Endodermal cell (in vitro differentiated cells): Measurements from ENCODE around the gene MGME1. TPM values are rescaled to one million over a fixed set of nuclear protein-coding genes. Genes with fewer than 3 reads are reported as not detected.
A peak's percentile ranks its signal among the peaks of the same experiment; 100 is the strongest.

Experiments used
- DNase-seq: peaks from one replicate; pipeline ENCODE4 v3.0.0-alpha.2; 2017
- H3K27ac ChIP-seq: 2 replicates; pipeline ENCODE4 v1.5.1; 2013; ENCODE audit warnings: mild to moderate bottlenecking, low read depth, low read length, moderate library complexity
- H3K27me3 ChIP-seq: 2 replicates; pipeline ENCODE4 v1.6.1; 2013; ENCODE audit warnings: mild to moderate bottlenecking, low read length, moderate library complexity; ENCODE audit not compliant: insufficient read depth, control insufficient read depth, poor library complexity, severe bottlenecking
- H3K36me3 ChIP-seq: 2 replicates; pipeline ENCODE4 v1.7.0; 2013; ENCODE audit warnings: mild to moderate bottlenecking, low read length, moderate library complexity; ENCODE audit not compliant: control insufficient read depth, insufficient read depth
- H3K4me1 ChIP-seq: one replicate; pipeline ENCODE4 v1.7.0; 2013; ENCODE audit warnings: low read length; ENCODE audit not compliant: control insufficient read depth, insufficient read depth
- H3K4me3 ChIP-seq: 2 replicates; pipeline ENCODE4 v1.5.1; 2013; ENCODE audit warnings: mild to moderate bottlenecking, low read length, moderate library complexity
- H3K9ac ChIP-seq: 2 replicates; pipeline ENCODE4 v1.6.1; 2013; ENCODE audit warnings: mild to moderate bottlenecking, low read length, moderate library complexity; ENCODE audit not compliant: poor library complexity, severe bottlenecking; ENCODE audit errors: extremely low read depth
- H3K9me3 ChIP-seq: 2 replicates; pipeline ENCODE4 v1.6.1; 2013; ENCODE audit warnings: mild to moderate bottlenecking, low read length, moderate library complexity; ENCODE audit not compliant: control insufficient read depth
- H3K27ac Mint-ChIP-seq: 2 replicates; pipeline ENCODE4 v1.8.0; 2020; ENCODE audit warnings: mixed read lengths
- H3K27me3 Mint-ChIP-seq: 2 replicates; pipeline ENCODE4 v1.8.0; 2021; ENCODE audit warnings: mild to moderate bottlenecking, mixed read lengths; ENCODE audit not compliant: insufficient read depth
- H3K36me3 Mint-ChIP-seq: 2 replicates; pipeline ENCODE4 v1.8.0; 2020; ENCODE audit warnings: low read depth, mixed read lengths
- H3K4me1 Mint-ChIP-seq: 2 replicates; pipeline ENCODE4 v1.8.0; 2020; ENCODE audit warnings: mixed read lengths
- H3K4me3 Mint-ChIP-seq: 2 replicates; pipeline ENCODE4 v1.8.0; 2020; ENCODE audit warnings: mild to moderate bottlenecking, moderate library complexity, mixed read lengths
- H3K9me3 Mint-ChIP-seq: 2 replicates; pipeline ENCODE4 v1.8.0; 2020; ENCODE audit warnings: mild to moderate bottlenecking, mixed read lengths
- CTCF ChIP-seq: fragments of 200-600 bp; sonication (generic); conservative IDR thresholded peaks from 2 replicates; pipeline ENCODE4 v1.5.0; 2021; ENCODE audit warnings: antibody characterized with exemption, mild to moderate bottlenecking
- whole genome bisulfite sequencing, 2 experiments: methylation state at CpG; one replicate each; pipeline versions ENCODE4 v1.1.5 to v1.1.7; 2013; ENCODE audit warnings: missing lambda C conversion rate in 2 of 2, mixed read lengths in 1 of 2; ENCODE audit not compliant: insufficient coverage in 1 of 2, insufficient read length in 1 of 2; 5-methylcytosine and 5-hydroxymethylcytosine counted together
- total RNA-seq, 2 donors: library from RNA; stranded (reverse); fragmentation: NEBNext Ultra II Directional in 1 of 2; extraction: Animal tissue kit (Norgen Biotek cat#: 25700) in 1 of 2; gene quantifications; 2 replicates in 1 of 2; 3 replicates in 1 of 2; pipeline ENCODE4 v1.2.1, GENCODE V29; 2021

MGME1 gene
- total RNA-seq, 2 donors from 2014 or later, result 31.2 to 36.7 TPM

GRCh38 chr20:17928633-17929311 lies 40.0 kb upstream of the MGME1 start:
- Histone ChIP-seq H3K4me3 (no peak overlapping the region), H3K27ac (no peak overlapping the region), H3K36me3 (no peaks in the 10 kb centered on the region), H3K9ac (no peak overlapping the region), H3K27me3 (no peaks in the 10 kb centered on the region), H3K9me3 (peaks cover 6% of the 10 kb centered on the region), H3K4me1 (peaks cover 15% of the 10 kb centered on the region)
- peak; percentile 68 for DNase-seq
- Mint-ChIP-seq H3K4me3 (no peak overlapping the region), H3K9me3 (peaks cover 5% of the 10 kb centered on the region), H3K27ac (peak overlapping the region; percentile 48), H3K4me1 (peaks cover 41% of the 10 kb centered on the region), H3K27me3 (peaks cover 3% of the 10 kb centered on the region), H3K36me3 (no peaks in the 10 kb centered on the region)
- WGBS, 2 experiments, result 86 to 88% methylated on average over 15 to 22 of the region's 22 CpGs
- TF ChIP-seq CTCF, result no peak

- peaks cover 5% of the 10 kb centered on the region for H3K9me3 Mint-ChIP-seq
- H3K27ac Mint-ChIP-seq, result no peak overlapping the region
- Histone ChIP-seq H3K27ac (no peak overlapping the region), H3K4me1 (peaks cover 13% of the 10 kb centered on the region), H3K36me3 (no peaks in the 10 kb centered on the region), H3K9ac (no peak overlapping the region), H3K9me3 (peaks cover 6% of the 10 kb centered on the region), H3K27me3 (no peaks in the 10 kb centered on the region), H3K4me3 (no peak overlapping the region)
- no peaks in the 10 kb centered on the region for H3K36me3 Mint-ChIP-seq
- no peak for DNase-seq
- H3K4me1 Mint-ChIP-seq, result peaks cover 45% of the 10 kb centered on the region
- H3K4me3 Mint-ChIP-seq, result no peak overlapping the region
- TF ChIP-seq CTCF, result no peak
- H3K27me3 Mint-ChIP-seq, result peaks cover 3% of the 10 kb centered on the region
- 94% methylated on average over 1 of the region's 1 CpG; no CpG with 5 or more reads in 1 of the 2 experiments for WGBS, 2 experiments
Observed at GRCh38 chr20:17931513-17931912, 37.3 kb upstream of the MGME1 start.

GRCh38 chr20:17932396-17932795 lies 36.4 kb upstream of the MGME1 start:
- Histone ChIP-seq H3K4me3 (no peak overlapping the region), H3K9ac (no peak overlapping the region), H3K27ac (no peak overlapping the region), H3K9me3 (peaks cover 6% of the 10 kb centered on the region), H3K27me3 (no peaks in the 10 kb centered on the region), H3K36me3 (no peaks in the 10 kb centered on the region), H3K4me1 (peaks cover 19% of the 10 kb centered on the region)
- Mint-ChIP-seq H3K4me3 (no peak overlapping the region), H3K27ac (no peak overlapping the region), H3K27me3 (peaks cover 3% of the 10 kb centered on the region), H3K9me3 (peaks cover 5% of the 10 kb centered on the region), H3K36me3 (no peaks in the 10 kb centered on the region), H3K4me1 (peaks cover 45% of the 10 kb centered on the region)
- TF ChIP-seq CTCF, result no peak
- 93 to 98% methylated on average over 3 to 5 of the region's 5 CpGs for WGBS, 2 experiments
- DNase-seq, result no peak
